ENCODE results near the gene CNOT10.

CNOT10 gene

GRCh38 chr3:32691847-32692246 is 6.9 kb downstream of the CNOT10 start:
- no peak overlapping the region for H3K4me3 ChIP-seq (ENCODE audit: low read depth, low read length)
- TF ChIP-seq CTCF (IDR thresholded peaks at IDR 0.05; ENCODE audit: low read depth, low read length, missing control alignments) = no peak
- DNase-seq (ENCODE audit: low read depth) = no peak
- in situ Hi-C loops (cut with HindIII; ENCODE audit: low sequenced_read_pairs) = no loop called here

- TF ChIP-seq CTCF (IDR thresholded peaks at IDR 0.05; ENCODE audit: low read depth, low read length, missing control alignments) = no peak
- H3K4me3 ChIP-seq (ENCODE audit: low read depth, low read length) = no peak overlapping the region
- in situ Hi-C loops (cut with HindIII; ENCODE audit: low sequenced_read_pairs) = no loop called here
- no peak for DNase-seq (ENCODE audit: low read depth)
Observed at GRCh38 chr3:32696523-32696922, 11.5 kb downstream of the CNOT10 start.

- in situ Hi-C loops (cut with HindIII; ENCODE audit: low sequenced_read_pairs) = no loop called here
- no peak for DNase-seq (ENCODE audit: low read depth)
- TF ChIP-seq CTCF (IDR thresholded peaks at IDR 0.05; ENCODE audit: low read depth, low read length, missing control alignments) = no peak
- no peak overlapping the region for H3K4me3 ChIP-seq (ENCODE audit: low read depth, low read length)
Observed at GRCh38 chr3:32698506-32698905, 13.5 kb downstream of the CNOT10 start.

- no peak for TF ChIP-seq CTCF (IDR thresholded peaks at IDR 0.05; ENCODE audit: low read depth, low read length, missing control alignments)
- DNase-seq (ENCODE audit: low read depth) = no peak
- in situ Hi-C loops (cut with HindIII; ENCODE audit: low sequenced_read_pairs) = no loop called here
- H3K4me3 ChIP-seq (ENCODE audit: low read depth, low read length) = no peak overlapping the region
Observed at GRCh38 chr3:32699429-32699828, 14.4 kb downstream of the CNOT10 start.

GRCh38 chr3:32700244-32700643 is 15.3 kb downstream of the CNOT10 start:
- no peak overlapping the region for H3K4me3 ChIP-seq (ENCODE audit: low read depth, low read length)
- in situ Hi-C loops (cut with HindIII; ENCODE audit: low sequenced_read_pairs) = no loop called here
- TF ChIP-seq CTCF (IDR thresholded peaks at IDR 0.05; ENCODE audit: low read depth, low read length, missing control alignments) = no peak
- DNase-seq (ENCODE audit: low read depth) = no peak

GRCh38 chr3:32703491-32703972 is 18.5 kb downstream of the CNOT10 start:
- no peak for DNase-seq (ENCODE audit: low read depth)
- no peak for TF ChIP-seq CTCF (IDR thresholded peaks at IDR 0.05; ENCODE audit: low read depth, low read length, missing control alignments)
- in situ Hi-C loops (cut with HindIII; ENCODE audit: low sequenced_read_pairs) = no loop called here
- H3K4me3 ChIP-seq (ENCODE audit: low read depth, low read length) = no peak overlapping the region

GRCh38 chr3:32705232-32705631 is 20.2 kb downstream of the CNOT10 start:
- no peak for DNase-seq (ENCODE audit: low read depth)
- in situ Hi-C loops (cut with HindIII; ENCODE audit: low sequenced_read_pairs) = no loop called here
- no peak for TF ChIP-seq CTCF (IDR thresholded peaks at IDR 0.05; ENCODE audit: low read depth, low read length, missing control alignments)
- H3K4me3 ChIP-seq (ENCODE audit: low read depth, low read length) = no peak overlapping the region
